Nephron (organoid): ENCODE measurements around the gene BCDIN3D.
A peak's percentile ranks its signal among the peaks of the same experiment; 100 is the strongest.

Experiments
- H3K27ac Mint-ChIP-seq, 3 experiments: 2 replicates each; pipeline ENCODE4 v1.8.0; 2020; ENCODE audit warnings: mixed read lengths in 3 of 3, mild to moderate bottlenecking in 2 of 3, moderate library complexity in 1 of 3
- H3K27me3 Mint-ChIP-seq: 2 replicates; pipeline ENCODE4 v1.8.0; 2021; ENCODE audit warnings: low read depth, mild to moderate bottlenecking, moderate library complexity, mixed read lengths
- H3K36me3 Mint-ChIP-seq: 2 replicates; pipeline ENCODE4 v1.8.0; 2020; ENCODE audit warnings: low read depth, mixed read lengths
- H3K4me1 Mint-ChIP-seq: 2 replicates; pipeline ENCODE4 v1.8.0; 2020; ENCODE audit warnings: mixed read lengths
- H3K4me3 Mint-ChIP-seq, 3 experiments: 2 replicates each; pipeline ENCODE4 v1.8.0; 2020; ENCODE audit warnings: mild to moderate bottlenecking in 3 of 3, mixed read lengths in 3 of 3, moderate library complexity in 2 of 3
- H3K9me3 Mint-ChIP-seq: 2 replicates; pipeline ENCODE4 v1.8.0; 2020; ENCODE audit warnings: mixed read lengths
- CTCF ChIP-seq, 3 experiments: fragments of 200-600 bp; sonication (generic); IDR thresholded peaks; one replicate each; pipeline ENCODE4 v1.5.0; 2021; ENCODE audit warnings: antibody characterized with exemption in 3 of 3; ENCODE audit not compliant: unreplicated experiment in 3 of 3

The BCDIN3D gene

GRCh38 chr12:49853671-49854070 is 10.8 kb upstream of the BCDIN3D start:
- Mint-ChIP-seq H3K36me3 (no peaks in the 10 kb centered on the region), H3K4me3 (no peak overlapping the region), H3K9me3 (no peaks in the 10 kb centered on the region), H3K27ac (no peak overlapping the region), H3K4me1 (no peaks in the 10 kb centered on the region), H3K27me3 (peaks cover 57% of the 10 kb centered on the region)
- no peak for TF ChIP-seq CTCF (IDR thresholded peaks at IDR 0.05; ENCODE audit: unreplicated experiment in 3 of 3)

DNA sequence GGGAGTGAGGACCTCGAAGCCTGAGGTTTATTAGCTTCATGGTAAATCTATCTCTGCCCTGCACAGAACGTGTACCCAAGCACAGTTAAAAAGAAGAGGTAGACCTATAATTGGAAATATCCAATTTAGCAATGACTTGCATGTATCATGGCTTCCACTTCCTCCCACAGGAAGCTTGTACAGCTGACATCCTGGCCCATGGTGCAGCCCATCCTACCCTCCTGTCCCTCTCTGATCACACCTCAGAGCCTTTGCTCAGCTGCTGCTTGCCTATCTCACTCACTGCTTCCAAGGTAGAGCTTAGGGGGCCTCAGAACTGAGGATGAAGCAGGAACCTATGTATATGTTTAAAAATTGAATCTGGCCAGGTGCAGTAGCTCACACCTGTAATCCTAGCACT is 4.3 kb upstream of the BCDIN3D start:
- Mint-ChIP-seq H3K4me3 (no peak overlapping the region), H3K36me3 (no peaks in the 10 kb centered on the region), H3K4me1 (peaks cover 4% of the 10 kb centered on the region), H3K27ac (no peak overlapping the region), H3K27me3 (peaks cover 33% of the 10 kb centered on the region), H3K9me3 (no peaks in the 10 kb centered on the region)
- no peak for TF ChIP-seq CTCF (IDR thresholded peaks at IDR 0.05; ENCODE audit: unreplicated experiment in 3 of 3)

- peaks cover 30% of the 10 kb centered on the region for H3K27me3 Mint-ChIP-seq
- H3K4me1 Mint-ChIP-seq: peaks cover 16% of the 10 kb centered on the region
- H3K27ac Mint-ChIP-seq: no peak overlapping the region
- H3K4me3 Mint-ChIP-seq: no peak overlapping the region
- no peaks in the 10 kb centered on the region for H3K9me3 Mint-ChIP-seq
- TF ChIP-seq CTCF (IDR thresholded peaks at IDR 0.05; ENCODE audit: unreplicated experiment in 3 of 3): no peak
- no peaks in the 10 kb centered on the region for H3K36me3 Mint-ChIP-seq
Observed at GRCh38 chr12:49846032-49846431, 3.1 kb upstream of the BCDIN3D start.

- no peaks in the 10 kb centered on the region for H3K36me3 Mint-ChIP-seq
Observed at GRCh38 chr12:49843876-49844437, 1.1 kb upstream of the BCDIN3D start.

DNA sequence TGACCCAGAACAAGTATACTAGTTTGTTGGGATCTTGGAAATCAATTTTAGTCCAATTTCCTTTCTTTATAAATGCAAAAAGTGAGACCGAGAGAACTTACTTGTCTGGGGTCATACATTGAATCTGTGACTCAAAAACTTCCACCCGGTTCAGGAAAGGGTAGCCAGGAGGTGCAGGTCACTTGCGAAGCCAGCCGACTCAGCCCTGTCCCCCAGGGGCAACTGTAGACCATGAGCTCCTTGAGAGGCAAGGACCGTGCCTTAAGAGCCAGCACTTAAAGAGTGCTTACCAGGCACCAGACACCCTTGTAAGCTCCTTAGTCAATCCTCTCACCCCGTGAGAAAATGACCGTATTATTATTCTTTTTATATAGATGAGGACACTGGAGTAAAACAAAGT is 505 bp upstream of the BCDIN3D start:
- Mint-ChIP-seq H3K27ac (peak overlapping the region; percentile 96 to 99 (median 98)), H3K4me1 (peaks cover 23% of the 10 kb centered on the region), H3K9me3 (no peaks in the 10 kb centered on the region), H3K4me3 (peak overlapping the region; percentile 94 to 98 (median 96)), H3K36me3 (no peaks in the 10 kb centered on the region), H3K27me3 (peaks cover 24% of the 10 kb centered on the region)
- TF ChIP-seq CTCF (IDR thresholded peaks at IDR 0.05; ENCODE audit: unreplicated experiment in 3 of 3): no peak

More at GRCh38 chr12:49843876-49844437, 1.1 kb upstream of the BCDIN3D start:
- Mint-ChIP-seq H3K4me1 (peaks cover 23% of the 10 kb centered on the region), H3K9me3 (no peaks in the 10 kb centered on the region), H3K27me3 (peaks cover 29% of the 10 kb centered on the region), H3K27ac (peak overlapping the region in 1 of 3 experiments; percentile 98), H3K4me3 (peak overlapping the region; percentile 55 to 98 (median 65))
- TF ChIP-seq CTCF (IDR thresholded peaks at IDR 0.05; ENCODE audit: unreplicated experiment in 3 of 3): no peak

- peaks cover 23% of the 10 kb centered on the region for H3K4me1 Mint-ChIP-seq
- no peaks in the 10 kb centered on the region for H3K27me3 Mint-ChIP-seq
- no peaks in the 10 kb centered on the region for H3K9me3 Mint-ChIP-seq
- peak overlapping the region; percentile 27 to 76 (median 50) for H3K4me3 Mint-ChIP-seq
- H3K27ac Mint-ChIP-seq: no peak overlapping the region
- TF ChIP-seq CTCF (IDR thresholded peaks at IDR 0.05; ENCODE audit: unreplicated experiment in 3 of 3): peak; percentile 43 to 72 (median 46)
- H3K36me3 Mint-ChIP-seq: no peaks in the 10 kb centered on the region
Observed at GRCh38 chr12:49838973-49839633, 3.8 kb downstream of the BCDIN3D start.
